Measurements from ENCODE around the gene SLC7A14. TPM values are rescaled to one million over a fixed set of nuclear protein-coding genes. Genes with fewer than 3 reads are reported as not detected.

The SLC7A14 gene
- total and polyA plus RNA-seq, 2 of the 4 experiments (the other 2 are of a cell fraction): 2.7 to 6.8 TPM

- in situ Hi-C loops (cut with MboI; ENCODE audit: low sequenced_read_pairs) (no loop called here), dilution Hi-C loops (cut with HindIII; ENCODE audit: low sequenced_read_pairs, unreplicated experiment) (no loop called here), intact Hi-C loops (cut with micrococcal nuclease) (no loop called here)
- Histone ChIP-seq H2BK20ac (ENCODE audit: low read depth, low read length) (no peak overlapping the region), H3K27ac (ENCODE audit: insufficient read depth, low read length) (no peak overlapping the region), H2BK15ac (ENCODE audit: low read depth, low read length) (no peak overlapping the region), H3K27me3 (ENCODE audit: control insufficient read depth, insufficient read depth, low read length) (no peaks in the 10 kb centered on the region), H3K4ac (ENCODE audit: low read depth, low read length) (no peak overlapping the region), H3K79me1 (ENCODE audit: low read depth in 1 of 2, low read length in 2 of 2) (no peaks in the 10 kb centered on the region), H3K56ac (ENCODE audit: extremely low read depth, insufficient read depth, low read length) (no peak overlapping the region), H3K9me1 (ENCODE audit: insufficient read depth, low read length) (no peaks in the 10 kb centered on the region), H3K4me3 (ENCODE audit: insufficient read depth, low read depth, low read length) (no peak overlapping the region), H3K23ac (ENCODE audit: low read depth, low read length) (no peak overlapping the region), H4K5ac (ENCODE audit: low read depth, low read length) (no peak overlapping the region), H2BK5ac (ENCODE audit: low read depth, low read length, poor library complexity, severe bottlenecking) (no peak overlapping the region), H4K20me1 (ENCODE audit: insufficient read depth, low read length) (no peaks in the 10 kb centered on the region), H3K9me3 (ENCODE audit: control insufficient read depth, insufficient read depth, low read length) (peaks cover 2% of the 10 kb centered on the region; the same call in 1 of the 2 replicates), H2AFZ (replicated peaks; ENCODE audit: low read length, poor library complexity) (no peak overlapping the region), H3K9ac (ENCODE audit: low read depth, low read length) (no peak overlapping the region), H3K36me3 (ENCODE audit: control insufficient read depth, insufficient read depth, low read length) (no peaks in the 10 kb centered on the region), H3K4me2 (ENCODE audit: low read depth, low read length) (no peak overlapping the region), H3K14ac (replicated peaks; ENCODE audit: low read depth, low read length) (no peak overlapping the region), H2BK120ac (ENCODE audit: low read depth, low read length) (no peak overlapping the region), H3K4me1 (ENCODE audit: control insufficient read depth, insufficient read depth, low read length) (no peaks in the 10 kb centered on the region), H2AK5ac (ENCODE audit: low read depth, low read length) (no peak overlapping the region), H2AK9ac (replicated peaks; ENCODE audit: low read depth, low read length, poor library complexity) (no peak overlapping the region), H3K18ac (ENCODE audit: low read depth, low read length) (no peak overlapping the region), H4K8ac (ENCODE audit: low read depth in 2 of 2, low read length in 2 of 2) (no peak overlapping the region), H4K91ac (ENCODE audit: insufficient read depth, low read depth, low read length) (no peak overlapping the region)
- no TSS peak for BruUV-seq (replicated peaks)
- ChIA-PET POLR2A (ENCODE audit: unreplicated experiment) (no interaction called here), CTCF (no interaction called here)
- ATAC-seq (ENCODE audit: low read depth) (no peak), DNase-seq (no peak)
- WGBS, 2 experiments (ENCODE audit: extremely low coverage in 2 of 2, insufficient read length in 1 of 2): no CpG with 5 or more reads among the region's 1 CpG
- TF ChIP-seq CEBPB (IDR thresholded peaks at IDR 0.05; ENCODE audit: low read depth, low read length) (no peak), SMC3 (IDR thresholded peaks at IDR 0.05; ENCODE audit: low read depth, low read length) (no peak), CHD1 (IDR thresholded peaks at IDR 0.05; ENCODE audit: low read depth, low read length) (no peak), RCOR1 (IDR thresholded peaks at IDR 0.05; ENCODE audit: insufficient replicate concordance, low read length) (no peak), POLR2A (IDR thresholded peaks at IDR 0.05; ENCODE audit: low read depth, low read length) (no peak), MXI1 (IDR thresholded peaks at IDR 0.05; ENCODE audit: borderline replicate concordance, low read depth, low read length) (no peak), MAFK (IDR thresholded peaks at IDR 0.05; ENCODE audit: low read depth, low read length) (no peak), NFE2L2 (IDR thresholded peaks at IDR 0.05; ENCODE audit: low read depth, low read length) (no peak), USF2 (IDR thresholded peaks at IDR 0.05; ENCODE audit: low read depth, low read length) (no peak)
These were observed 23.8 kb downstream of the SLC7A14 start for GRCh38 chr3:170562080-170562479.

All from IMR-90 (cell line).